Muscle of back (tissue), 11 donors: ENCODE data around the gene MCCC2. TPM values are rescaled to one million over a fixed set of nuclear protein-coding genes. Genes with fewer than 3 reads are reported as not detected.
"Not testable (repeated sequence)": the region's sequence is repeated elsewhere in the genome, so short reads cannot be mapped to it uniquely, and the experiment has no call there.

ENCODE experiments used
- DNase-seq, 3 donors: peaks; one replicate each; pipeline versions ENCODE4 v3.0.0 to v3.0.0-alpha.2; 2013
- polyA plus RNA-seq, 10 donors: library from polyadenylated mRNA; unstranded; fragments of 120-200 nt; gene quantifications; one replicate each; pipeline ENCODE4 v1.2.1, GENCODE V29; 2013; ENCODE audit not compliant: insufficient read length in 10 of 10

The MCCC2 gene
- polyA plus RNA-seq, 10 donors: 12.0 to 27.3 (median 18.5) TPM

GRCh38 chr5:71658916-71659662 is 71.9 kb downstream of the MCCC2 start:
- DNase-seq: no peak

DNA sequence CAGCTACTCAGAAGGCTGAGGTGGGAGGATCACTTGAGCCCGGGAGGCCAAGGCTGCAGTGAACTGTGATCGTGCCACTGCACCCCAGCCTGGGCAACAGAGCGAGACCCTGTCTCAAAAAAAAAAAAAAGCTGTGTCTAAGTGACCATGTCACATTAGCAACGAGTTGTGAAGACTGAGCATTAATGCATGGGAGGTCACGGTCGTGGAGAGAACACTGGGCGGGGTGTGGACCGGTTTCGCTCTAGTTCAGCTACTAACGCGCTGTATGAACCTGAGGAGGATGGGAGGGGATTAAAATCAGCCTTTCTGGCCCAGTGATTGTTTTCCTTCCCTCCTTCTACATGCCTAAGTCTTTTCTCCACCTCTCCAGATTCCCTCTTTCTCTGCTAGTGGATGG is 75.2 kb downstream of the MCCC2 start:
- no peak for DNase-seq

GRCh38 chr5:71663191-71663969 is 76.2 kb downstream of the MCCC2 start:
- no peak for DNase-seq

DNA sequence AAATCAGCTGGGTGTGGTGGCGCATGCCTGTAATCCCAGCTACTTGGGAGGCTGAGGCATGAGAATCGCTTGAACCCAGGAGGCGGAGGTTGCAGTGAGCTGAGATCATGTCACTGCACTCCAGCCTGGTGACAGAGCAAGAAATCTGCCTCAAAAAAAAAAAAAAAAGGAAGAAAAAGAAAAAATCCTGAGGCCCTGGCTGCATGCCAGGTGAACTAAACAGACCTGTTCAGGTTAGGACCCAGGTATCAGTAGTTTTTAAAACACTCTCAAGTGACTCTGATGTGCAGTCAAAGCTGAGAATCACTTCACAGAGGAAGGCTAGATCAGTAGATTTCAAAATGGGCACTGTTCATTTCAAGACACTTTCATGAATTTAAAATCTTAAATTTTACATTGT is 77.5 kb downstream of the MCCC2 start:
- DNase-seq: not testable (repeated sequence)

GRCh38 chr5:71666321-71666720 is 79.2 kb downstream of the MCCC2 start:
- DNase-seq: no peak

GRCh38 chr5:71677977-71678376 is 90.8 kb downstream of the MCCC2 start:
- no peak for DNase-seq

GRCh38 chr5:71679714-71680113 is 92.6 kb downstream of the MCCC2 start:
- no peak for DNase-seq

GRCh38 chr5:71680510-71680909 is 93.4 kb downstream of the MCCC2 start:
- DNase-seq: no peak

DNA sequence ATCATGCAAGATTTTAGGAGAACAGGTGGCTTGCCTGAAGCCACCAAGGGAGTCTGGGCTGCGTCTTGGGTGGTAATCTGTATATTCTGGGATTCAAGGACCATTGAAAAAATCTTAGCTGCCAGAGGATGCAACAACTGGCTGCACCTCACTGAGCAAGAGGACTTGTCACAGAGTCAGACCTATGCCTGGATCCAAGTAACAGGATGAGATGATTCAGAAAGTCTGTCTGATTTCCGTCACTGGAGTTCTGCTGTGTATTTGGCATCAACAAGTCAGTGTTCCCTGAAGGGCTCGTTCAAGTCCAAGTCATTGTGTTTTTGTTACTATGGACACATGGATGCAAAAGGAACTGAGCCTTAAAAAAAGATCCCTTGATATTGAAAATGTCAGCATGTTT is 94.2 kb downstream of the MCCC2 start:
- peak; percentile 33 to 76 (median 72) for DNase-seq

- DNase-seq: no peak
Measured at GRCh38 chr5:71684309-71684708, 97.2 kb downstream of the MCCC2 start.

DNA sequence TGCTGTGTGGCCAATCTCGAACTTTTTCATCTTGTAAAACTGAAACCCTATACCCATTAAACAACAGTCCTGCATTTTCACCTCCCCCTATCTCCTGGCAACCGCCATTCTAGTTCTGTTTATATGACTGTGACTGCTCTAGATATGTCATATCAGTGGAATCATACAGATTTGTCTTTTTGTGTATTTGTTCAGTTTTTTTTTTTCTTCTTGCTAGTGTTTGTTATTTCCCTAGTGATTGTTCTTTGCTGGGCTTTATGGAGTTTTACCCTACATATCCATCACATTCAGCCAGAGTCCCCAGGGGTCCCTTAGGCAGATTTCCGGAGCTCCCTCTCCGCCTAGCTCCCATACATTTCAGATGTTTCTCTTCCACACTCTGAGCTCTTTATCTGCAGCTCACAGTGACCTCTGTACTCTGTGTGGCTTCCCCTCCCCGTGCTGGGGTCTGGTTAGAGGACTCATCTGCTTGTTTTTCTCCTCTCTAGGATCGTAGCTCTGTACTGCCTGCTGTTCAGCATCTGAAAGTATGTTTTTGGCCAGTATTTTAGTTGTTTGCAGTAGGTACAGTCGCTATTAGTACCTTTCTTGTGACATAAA is 106.8 kb downstream of the MCCC2 start:
- peak in 1 of 3 donors; percentile 29 for DNase-seq

DNA sequence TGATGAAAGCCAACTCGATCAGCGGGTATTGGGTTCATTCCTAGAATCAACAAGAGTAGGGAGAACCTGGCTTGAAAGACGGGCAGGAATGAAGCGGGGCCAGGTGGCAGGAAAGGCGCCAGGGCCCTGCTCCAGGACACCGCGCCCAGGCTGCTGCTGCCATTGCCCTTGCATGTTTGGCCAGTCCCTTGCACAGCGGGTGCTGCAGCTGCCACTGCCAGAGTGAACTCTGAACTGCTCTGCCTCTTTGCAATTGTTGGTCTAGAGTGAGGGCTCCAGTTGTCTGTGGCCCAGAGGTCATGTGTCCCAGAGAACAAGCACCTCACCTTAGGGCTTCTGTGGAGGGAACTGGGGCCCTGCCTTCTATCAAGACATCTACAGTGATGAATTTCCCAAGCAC is 107.9 kb downstream of the MCCC2 start:
- DNase-seq: no peak

- DNase-seq: no peak
Measured at GRCh38 chr5:71695595-71695994, 108.5 kb downstream of the MCCC2 start.

DNA sequence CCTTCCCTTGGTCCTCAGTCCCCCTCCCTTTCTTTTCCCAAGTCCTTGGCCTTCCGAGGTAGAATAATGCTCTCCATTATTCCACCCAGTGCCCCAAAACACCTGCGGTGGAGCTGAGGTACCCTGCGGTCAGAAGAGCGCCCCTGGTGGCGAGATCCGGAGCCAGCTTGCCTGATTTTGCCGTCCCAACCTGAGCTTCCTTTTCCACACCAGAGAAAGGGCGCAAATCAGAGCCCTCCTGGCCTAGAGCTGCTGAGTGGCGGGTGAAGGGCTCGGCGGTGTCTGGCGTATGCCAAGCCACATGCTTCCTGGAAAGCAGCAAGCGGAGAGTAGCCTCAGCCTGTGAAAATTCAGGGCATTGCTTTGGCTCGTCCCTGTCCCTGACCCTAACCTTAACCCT is 110.8 kb downstream of the MCCC2 start:
- DNase-seq: no peak

DNA sequence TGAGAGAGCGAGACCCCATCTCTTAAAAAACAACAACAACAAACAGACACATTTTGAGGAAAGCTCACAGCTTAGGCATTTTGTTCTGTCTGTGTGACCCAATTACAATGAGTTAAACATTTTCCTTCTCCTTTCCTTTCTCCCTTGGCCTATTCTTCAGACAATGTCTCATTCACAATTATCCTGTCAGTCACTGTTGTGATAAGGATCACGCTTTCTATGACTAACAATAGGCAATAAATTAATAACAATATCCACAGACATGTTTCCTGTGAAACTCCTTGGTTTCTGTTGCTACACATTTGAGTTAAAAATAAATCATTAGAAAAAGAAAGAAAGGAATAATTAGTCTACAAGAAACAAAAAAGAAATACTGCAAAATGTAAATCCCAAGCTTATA is 112.1 kb downstream of the MCCC2 start:
- no peak for DNase-seq

DNA sequence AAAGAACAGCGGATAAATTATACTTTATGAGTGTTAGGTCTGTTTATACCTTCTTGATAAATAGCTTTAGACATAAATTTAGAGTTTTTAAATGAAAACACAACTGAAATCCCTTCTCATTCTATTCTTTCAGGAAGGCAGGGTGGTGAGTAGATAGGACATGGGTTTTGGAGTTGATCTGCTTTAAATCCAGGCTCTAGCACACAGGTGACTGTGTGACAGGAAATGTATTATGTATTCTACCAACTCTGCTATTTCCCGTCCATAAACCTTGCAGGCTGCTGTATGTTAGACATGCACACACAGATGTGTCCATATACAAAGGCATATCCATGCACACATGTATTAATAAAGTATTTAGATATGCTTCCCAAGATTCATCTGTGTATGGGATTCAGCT is 112.6 kb downstream of the MCCC2 start:
- no peak for DNase-seq

GRCh38 chr5:71700803-71701202 is 113.7 kb downstream of the MCCC2 start:
- DNase-seq: no peak

GRCh38 chr5:71701407-71701806 is 114.3 kb downstream of the MCCC2 start:
- no peak for DNase-seq

DNA sequence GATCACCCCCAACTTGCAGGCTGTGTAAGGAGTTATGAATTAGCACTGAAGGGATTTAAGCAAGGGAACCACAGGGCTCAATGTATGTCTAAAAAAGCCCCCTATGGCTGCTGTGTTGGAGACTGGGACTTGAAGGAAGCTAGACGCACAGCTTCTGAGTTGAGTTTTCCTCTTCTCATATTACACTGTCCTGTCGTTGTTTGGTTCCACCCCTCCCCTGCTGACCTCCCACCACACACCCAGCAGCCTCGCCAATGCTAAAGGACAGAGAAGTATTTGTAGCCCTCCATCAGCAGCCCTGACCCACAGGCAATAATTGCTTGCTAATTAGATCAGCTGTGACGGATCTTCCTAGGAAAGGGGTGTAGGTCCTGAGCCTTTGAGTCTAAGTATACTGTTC is 116.8 kb downstream of the MCCC2 start:
- DNase-seq: no peak

- DNase-seq: no peak
Measured at GRCh38 chr5:71705421-71705820, 118.3 kb downstream of the MCCC2 start.

DNA sequence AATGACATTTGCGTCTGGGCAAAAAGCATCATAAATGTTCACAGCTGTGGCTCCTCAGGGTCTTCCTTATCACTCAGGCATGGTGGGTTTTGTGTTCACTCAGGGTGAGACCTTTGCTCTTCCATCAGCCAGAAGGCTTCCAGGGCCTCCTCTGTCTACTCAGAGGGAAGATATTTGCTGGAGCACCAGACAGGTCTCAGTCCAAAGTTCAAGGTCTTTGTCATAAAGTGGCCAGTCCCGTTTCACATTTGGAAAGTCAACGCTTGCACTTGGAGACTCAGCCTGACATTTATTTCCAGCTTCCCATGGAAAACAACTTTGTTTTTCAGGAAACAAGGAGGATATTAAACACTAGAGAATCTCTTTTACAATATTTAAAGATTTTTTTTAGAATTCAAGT is 119.8 kb downstream of the MCCC2 start:
- DNase-seq: no peak
